Stimulated activated CD8-positive, alpha-beta memory T cell treated with anti-CD3 and anti-CD28 coated beads, Interleukin-7, amount 100 ng/mL, for 4 hours (primary cell): ENCODE measurements around the gene RNF175.

Source experiments
- DNase-seq, 2 donors: peaks; one replicate each; pipeline ENCODE4 v3.0.0-alpha.2; 2020; ENCODE audit warnings: low read depth in 2 of 2

RNF175 gene

GRCh38 chr4:153785910-153786721, 26.3 kb upstream of the RNF175 start:
- DNase-seq, result no peak

GRCh38 chr4:153784166-153784699, 24.4 kb upstream of the RNF175 start:
- DNase-seq, result no peak

GRCh38 chr4:153782581-153782980, 22.8 kb upstream of the RNF175 start:
- DNase-seq, result no peak

GRCh38 chr4:153781717-153782416, 22.0 kb upstream of the RNF175 start:
- DNase-seq, result no peak

- no peak for DNase-seq
Observed at GRCh38 chr4:153781280-153781679, 21.5 kb upstream of the RNF175 start.

- DNase-seq, result no peak
Observed at GRCh38 chr4:153780876-153781275, 21.1 kb upstream of the RNF175 start.

- DNase-seq, result no peak
Observed at GRCh38 chr4:153780221-153780620, 20.4 kb upstream of the RNF175 start.

- no peak for DNase-seq
Observed at GRCh38 chr4:153778383-153778782, 18.6 kb upstream of the RNF175 start.

GRCh38 chr4:153777421-153777820, 17.6 kb upstream of the RNF175 start:
- no peak for DNase-seq

- no peak for DNase-seq
Observed at GRCh38 chr4:153776601-153777000, 16.8 kb upstream of the RNF175 start.

GRCh38 chr4:153773236-153773690, 13.4 kb upstream of the RNF175 start:
- no peak for DNase-seq

- no peak for DNase-seq
Observed at GRCh38 chr4:153771046-153771445, 11.2 kb upstream of the RNF175 start.

GRCh38 chr4:153766758-153767157, 6.9 kb upstream of the RNF175 start:
- no peak for DNase-seq

- DNase-seq, result no peak
Observed at GRCh38 chr4:153765894-153766293, 6.1 kb upstream of the RNF175 start.

GRCh38 chr4:153764601-153765368, 5.0 kb upstream of the RNF175 start:
- DNase-seq, result no peak

- no peak for DNase-seq
Observed at GRCh38 chr4:153763404-153763803, 3.6 kb upstream of the RNF175 start.

GRCh38 chr4:153758688-153759406, 977 bp downstream of the RNF175 start:
- no peak for DNase-seq

- no peak for DNase-seq
Observed at GRCh38 chr4:153758136-153758535, 1.7 kb downstream of the RNF175 start.

- no peak for DNase-seq
Observed at GRCh38 chr4:153757407-153757806, 2.4 kb downstream of the RNF175 start.

- no peak for DNase-seq
Observed at GRCh38 chr4:153755186-153755585, 4.6 kb downstream of the RNF175 start.

GRCh38 chr4:153750197-153750817, 9.5 kb downstream of the RNF175 start:
- DNase-seq, result peak; percentile 15 to 35
